Ovary (tissue), 3 donors: ENCODE results near the gene OR52A1.

Experiments used
- POLR2A ChIP-seq: fragments of 450-650 bp; IDR thresholded peaks from one replicate; pipeline ENCODE4 v1.6.1; 2017; ENCODE audit warnings: antibody characterized with exemption, mild to moderate bottlenecking, moderate library complexity
- TF ChIP-seq, protein P1 (sequence below), 3 donors: fragments of 450-650 bp in 2 of 3; fragments of 200-600 bp in 1 of 3; IDR thresholded peaks; one replicate each; pipeline versions ENCODE4 v1.5.1 to v1.8.0; 2016 to 2022; ENCODE audit warnings: antibody characterized with exemption in 3 of 3, mild to moderate bottlenecking in 1 of 3
- donor health status: DM: no; HTN: no; CAD: no.

DNA sequence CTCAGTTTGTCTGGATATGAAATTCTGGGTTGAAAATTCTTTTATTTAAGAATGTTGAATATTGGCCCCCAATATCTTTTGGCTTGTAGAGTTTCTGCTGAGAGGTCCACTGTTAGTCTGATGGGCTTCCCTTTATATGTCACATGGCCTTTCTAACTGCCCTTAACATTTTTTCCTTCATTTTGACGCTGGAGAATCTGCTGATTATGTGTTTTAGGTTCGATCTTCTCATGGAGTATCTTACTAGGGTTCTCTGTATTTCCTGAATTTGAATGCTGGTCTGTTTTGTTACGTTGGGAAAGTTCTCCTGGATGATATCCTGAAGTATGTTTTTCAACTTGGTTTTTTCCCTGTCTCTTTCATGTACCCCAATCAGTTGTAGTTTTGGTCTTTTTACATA lies 39.2 kb downstream of the OR52A1 start:
- TF ChIP-seq, protein P1, sequence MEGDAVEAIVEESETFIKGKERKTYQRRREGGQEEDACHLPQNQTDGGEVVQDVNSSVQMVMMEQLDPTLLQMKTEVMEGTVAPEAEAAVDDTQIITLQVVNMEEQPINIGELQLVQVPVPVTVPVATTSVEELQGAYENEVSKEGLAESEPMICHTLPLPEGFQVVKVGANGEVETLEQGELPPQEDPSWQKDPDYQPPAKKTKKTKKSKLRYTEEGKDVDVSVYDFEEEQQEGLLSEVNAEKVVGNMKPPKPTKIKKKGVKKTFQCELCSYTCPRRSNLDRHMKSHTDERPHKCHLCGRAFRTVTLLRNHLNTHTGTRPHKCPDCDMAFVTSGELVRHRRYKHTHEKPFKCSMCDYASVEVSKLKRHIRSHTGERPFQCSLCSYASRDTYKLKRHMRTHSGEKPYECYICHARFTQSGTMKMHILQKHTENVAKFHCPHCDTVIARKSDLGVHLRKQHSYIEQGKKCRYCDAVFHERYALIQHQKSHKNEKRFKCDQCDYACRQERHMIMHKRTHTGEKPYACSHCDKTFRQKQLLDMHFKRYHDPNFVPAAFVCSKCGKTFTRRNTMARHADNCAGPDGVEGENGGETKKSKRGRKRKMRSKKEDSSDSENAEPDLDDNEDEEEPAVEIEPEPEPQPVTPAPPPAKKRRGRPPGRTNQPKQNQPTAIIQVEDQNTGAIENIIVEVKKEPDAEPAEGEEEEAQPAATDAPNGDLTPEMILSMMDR (IDR thresholded peaks at IDR 0.05): no peak
- no peak for TF ChIP-seq POLR2A
